ENCODE data around the gene NOVA1. TPM values are rescaled to one million over a fixed set of nuclear protein-coding genes. Genes with fewer than 3 reads are reported as not detected.
"Not testable (repeated sequence)": the region's sequence is repeated elsewhere in the genome, so short reads cannot be mapped to it uniquely, and the experiment has no call there.

Gene NOVA1, protein sequence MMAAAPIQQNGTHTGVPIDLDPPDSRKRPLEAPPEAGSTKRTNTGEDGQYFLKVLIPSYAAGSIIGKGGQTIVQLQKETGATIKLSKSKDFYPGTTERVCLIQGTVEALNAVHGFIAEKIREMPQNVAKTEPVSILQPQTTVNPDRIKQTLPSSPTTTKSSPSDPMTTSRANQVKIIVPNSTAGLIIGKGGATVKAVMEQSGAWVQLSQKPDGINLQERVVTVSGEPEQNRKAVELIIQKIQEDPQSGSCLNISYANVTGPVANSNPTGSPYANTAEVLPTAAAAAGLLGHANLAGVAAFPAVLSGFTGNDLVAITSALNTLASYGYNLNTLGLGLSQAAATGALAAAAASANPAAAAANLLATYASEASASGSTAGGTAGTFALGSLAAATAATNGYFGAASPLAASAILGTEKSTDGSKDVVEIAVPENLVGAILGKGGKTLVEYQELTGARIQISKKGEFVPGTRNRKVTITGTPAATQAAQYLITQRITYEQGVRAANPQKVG
- polyA plus RNA-seq (2013, experiment 1 of 4): 36.9 TPM
- 46.4 TPM for polyA plus RNA-seq (2013, experiment 2 of 4)
- polyA plus RNA-seq (2013, experiment 3 of 4): 34.6 TPM
- 37.8 TPM for polyA plus RNA-seq (2013, experiment 4 of 4)

- no peaks in the 10 kb centered on the region for H3K9me3 ChIP-seq (ENCODE audit: control insufficient read depth, low read length)
- H3K27ac ChIP-seq (ENCODE audit: insufficient read depth, low read depth, low read length, poor library complexity, severe bottlenecking): peak within 1 kb of the TSS; percentile 92
- H3K4me3 ChIP-seq (ENCODE audit: insufficient read depth, low read depth, low read length): peak within 1 kb of the TSS; percentile 75
- WGBS, 2 experiments: 1% methylated on average over 36 of the region's 36 CpGs
- no peaks in the 10 kb centered on the region for H3K36me3 ChIP-seq (ENCODE audit: control insufficient read depth, insufficient read depth, low read length)
- H3K27me3 ChIP-seq (ENCODE audit: control insufficient read depth, insufficient read depth, low read length, poor library complexity, severe bottlenecking): peaks cover 4% of the 10 kb centered on the region
- peaks cover 5% of the 10 kb centered on the region for H3K4me1 ChIP-seq (ENCODE audit: control insufficient read depth, insufficient read depth, low read length)
These were observed at the start of gene NOVA1 for GRCh38 chr14:26597589-26598080. TSS of gene NOVA1 (minus strand) at chr14:26598033. CDS start at chr14:26597436, 597 bp downstream.

DNA sequence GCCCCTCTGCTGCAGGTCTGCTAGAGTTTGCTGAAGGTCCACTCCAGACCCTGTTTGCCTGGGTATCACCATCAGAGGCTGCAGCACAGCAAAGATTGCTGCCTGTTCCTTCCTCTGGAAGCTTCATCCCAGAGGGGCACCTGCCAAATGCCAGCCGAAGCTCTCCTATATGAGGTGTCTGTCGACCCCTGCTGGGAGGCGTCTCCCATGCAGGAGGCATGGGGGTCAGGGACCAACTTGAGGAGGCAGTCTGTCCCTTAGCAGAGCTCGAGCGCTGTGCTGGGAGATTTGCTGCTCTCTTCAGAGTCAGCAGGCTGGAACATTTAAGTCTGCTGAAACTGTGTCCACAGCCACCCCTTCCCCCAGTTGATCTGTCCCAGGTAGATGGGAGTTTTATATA lies 47.2 kb upstream of the NOVA1 start:
- not testable (repeated sequence) for H3K4me3 ChIP-seq (ENCODE audit: insufficient read depth, low read depth, low read length); H3K27ac ChIP-seq (ENCODE audit: insufficient read depth, low read depth, low read length, poor library complexity, severe bottlenecking); H3K4me1 ChIP-seq (ENCODE audit: control insufficient read depth, insufficient read depth, low read length); H3K27me3 ChIP-seq (ENCODE audit: control insufficient read depth, insufficient read depth, low read length, poor library complexity, severe bottlenecking); H3K9me3 ChIP-seq (ENCODE audit: control insufficient read depth, low read length); H3K36me3 ChIP-seq (ENCODE audit: control insufficient read depth, insufficient read depth, low read length)
- 92 to 95% methylated on average over 5 of the region's 5 CpGs for WGBS, 2 experiments

GRCh38 chr14:26636561-26636960 lies 38.7 kb upstream of the NOVA1 start:
- Histone ChIP-seq H3K9me3 (ENCODE audit: control insufficient read depth, low read length) (no peaks in the 10 kb centered on the region), H3K4me3 (ENCODE audit: insufficient read depth, low read depth, low read length) (no peak overlapping the region), H3K27me3 (ENCODE audit: control insufficient read depth, insufficient read depth, low read length, poor library complexity, severe bottlenecking) (no peaks in the 10 kb centered on the region), H3K36me3 (ENCODE audit: control insufficient read depth, insufficient read depth, low read length) (no peaks in the 10 kb centered on the region), H3K4me1 (ENCODE audit: control insufficient read depth, insufficient read depth, low read length) (no peaks in the 10 kb centered on the region), H3K27ac (ENCODE audit: insufficient read depth, low read depth, low read length, poor library complexity, severe bottlenecking) (no peak overlapping the region)
- 83 to 86% methylated on average over 5 of the region's 5 CpGs for WGBS, 2 experiments

DNA sequence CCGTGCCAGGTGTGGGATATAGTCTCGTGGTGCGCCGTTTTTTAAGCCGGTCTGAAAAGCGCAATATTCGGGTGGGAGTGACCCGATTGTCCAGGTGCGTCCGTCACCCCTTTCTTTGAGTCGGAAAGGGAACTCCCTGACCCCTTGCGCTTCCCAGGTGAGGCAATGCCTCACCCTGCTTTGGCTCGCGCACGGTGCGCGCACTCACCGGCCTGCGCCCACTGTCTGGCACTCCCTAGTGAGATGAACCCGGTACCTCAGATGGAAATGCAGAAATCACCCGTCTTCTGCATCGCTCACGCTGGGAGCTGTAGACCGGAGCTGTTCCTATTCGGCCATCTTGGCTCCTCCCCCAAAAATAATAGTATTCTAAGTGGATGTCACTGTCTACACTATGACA lies 37.1 kb upstream of the NOVA1 start:
- not testable (repeated sequence) for H3K27ac ChIP-seq (ENCODE audit: insufficient read depth, low read depth, low read length, poor library complexity, severe bottlenecking); H3K9me3 ChIP-seq (ENCODE audit: control insufficient read depth, low read length); H3K36me3 ChIP-seq (ENCODE audit: control insufficient read depth, insufficient read depth, low read length); H3K4me1 ChIP-seq (ENCODE audit: control insufficient read depth, insufficient read depth, low read length); H3K27me3 ChIP-seq (ENCODE audit: control insufficient read depth, insufficient read depth, low read length, poor library complexity, severe bottlenecking); H3K4me3 ChIP-seq (ENCODE audit: insufficient read depth, low read depth, low read length)
- 84 to 88% methylated on average over 23 to 24 of the region's 25 CpGs for WGBS, 2 experiments

DNA sequence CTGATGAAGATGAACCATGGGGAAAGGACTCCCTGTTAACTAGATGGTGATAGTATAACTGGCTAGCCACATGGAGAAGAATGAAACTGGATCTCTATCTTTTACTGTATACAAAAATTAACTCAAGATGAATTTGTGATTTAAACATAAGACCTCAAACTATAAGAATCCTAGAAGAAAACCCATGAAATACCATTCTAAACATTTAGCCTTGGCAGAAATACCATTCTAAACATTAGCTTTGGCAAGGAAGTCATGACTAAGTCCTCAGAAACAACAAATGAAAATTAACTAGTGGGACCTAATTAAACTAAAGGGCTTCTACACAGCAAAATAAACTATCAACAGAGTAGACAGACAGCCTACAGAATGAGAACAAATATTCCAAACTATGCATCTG lies 28.4 kb upstream of the NOVA1 start:
- Histone ChIP-seq H3K4me1 (ENCODE audit: control insufficient read depth, insufficient read depth, low read length) (peaks cover 4% of the 10 kb centered on the region), H3K9me3 (ENCODE audit: control insufficient read depth, low read length) (no peaks in the 10 kb centered on the region), H3K27ac (ENCODE audit: insufficient read depth, low read depth, low read length, poor library complexity, severe bottlenecking) (no peak overlapping the region), H3K27me3 (ENCODE audit: control insufficient read depth, insufficient read depth, low read length, poor library complexity, severe bottlenecking) (no peaks in the 10 kb centered on the region), H3K36me3 (ENCODE audit: control insufficient read depth, insufficient read depth, low read length) (no peaks in the 10 kb centered on the region), H3K4me3 (ENCODE audit: insufficient read depth, low read depth, low read length) (no peak overlapping the region)

- H3K27ac ChIP-seq (ENCODE audit: insufficient read depth, low read depth, low read length, poor library complexity, severe bottlenecking): no peak overlapping the region
- WGBS, 2 experiments: 86 to 90% methylated on average over 1 of the region's 1 CpG
- no peaks in the 10 kb centered on the region for H3K9me3 ChIP-seq (ENCODE audit: control insufficient read depth, low read length)
- H3K4me3 ChIP-seq (ENCODE audit: insufficient read depth, low read depth, low read length): no peak overlapping the region
- no peaks in the 10 kb centered on the region for H3K27me3 ChIP-seq (ENCODE audit: control insufficient read depth, insufficient read depth, low read length, poor library complexity, severe bottlenecking)
- no peaks in the 10 kb centered on the region for H3K36me3 ChIP-seq (ENCODE audit: control insufficient read depth, insufficient read depth, low read length)
- peaks cover 4% of the 10 kb centered on the region for H3K4me1 ChIP-seq (ENCODE audit: control insufficient read depth, insufficient read depth, low read length)
These were observed 24.8 kb upstream of the NOVA1 start for GRCh38 chr14:26622611-26623010.

- H3K36me3 ChIP-seq (ENCODE audit: control insufficient read depth, insufficient read depth, low read length): no peaks in the 10 kb centered on the region
- H3K27ac ChIP-seq (ENCODE audit: insufficient read depth, low read depth, low read length, poor library complexity, severe bottlenecking): no peak overlapping the region
- peaks cover 4% of the 10 kb centered on the region for H3K4me1 ChIP-seq (ENCODE audit: control insufficient read depth, insufficient read depth, low read length)
- no peak overlapping the region for H3K4me3 ChIP-seq (ENCODE audit: insufficient read depth, low read depth, low read length)
- H3K9me3 ChIP-seq (ENCODE audit: control insufficient read depth, low read length): no peaks in the 10 kb centered on the region
- H3K27me3 ChIP-seq (ENCODE audit: control insufficient read depth, insufficient read depth, low read length, poor library complexity, severe bottlenecking): no peaks in the 10 kb centered on the region
- WGBS, 2 experiments: 87 to 100% methylated on average over 2 of the region's 2 CpGs
These were observed 24.2 kb upstream of the NOVA1 start for GRCh38 chr14:26621807-26622560.

DNA sequence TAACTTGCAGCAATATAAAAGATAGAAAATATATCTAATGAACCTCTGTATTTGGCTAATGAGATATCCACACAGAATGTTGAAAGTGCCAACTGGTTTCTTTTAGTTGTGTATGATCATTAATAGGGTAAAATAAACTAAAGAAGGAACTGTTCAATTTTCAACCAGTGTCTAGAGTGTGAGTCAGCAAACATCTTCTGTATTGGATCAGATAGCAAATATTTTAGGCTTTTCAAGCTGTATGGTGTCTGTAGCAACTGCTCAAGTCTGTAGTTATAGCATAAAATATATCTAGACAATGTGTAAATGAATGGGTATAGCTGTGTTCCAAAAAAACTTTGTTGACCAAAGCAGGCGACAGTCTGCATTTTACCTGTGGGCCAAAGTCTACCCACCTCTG lies 23.5 kb upstream of the NOVA1 start:
- Histone ChIP-seq H3K27ac (ENCODE audit: insufficient read depth, low read depth, low read length, poor library complexity, severe bottlenecking) (no peak overlapping the region), H3K4me1 (ENCODE audit: control insufficient read depth, insufficient read depth, low read length) (peaks cover 4% of the 10 kb centered on the region), H3K9me3 (ENCODE audit: control insufficient read depth, low read length) (no peaks in the 10 kb centered on the region), H3K4me3 (ENCODE audit: insufficient read depth, low read depth, low read length) (no peak overlapping the region), H3K27me3 (ENCODE audit: control insufficient read depth, insufficient read depth, low read length, poor library complexity, severe bottlenecking) (no peaks in the 10 kb centered on the region), H3K36me3 (ENCODE audit: control insufficient read depth, insufficient read depth, low read length) (no peaks in the 10 kb centered on the region)
- WGBS, 2 experiments: 90 to 100% methylated on average over 1 of the region's 1 CpG

DNA sequence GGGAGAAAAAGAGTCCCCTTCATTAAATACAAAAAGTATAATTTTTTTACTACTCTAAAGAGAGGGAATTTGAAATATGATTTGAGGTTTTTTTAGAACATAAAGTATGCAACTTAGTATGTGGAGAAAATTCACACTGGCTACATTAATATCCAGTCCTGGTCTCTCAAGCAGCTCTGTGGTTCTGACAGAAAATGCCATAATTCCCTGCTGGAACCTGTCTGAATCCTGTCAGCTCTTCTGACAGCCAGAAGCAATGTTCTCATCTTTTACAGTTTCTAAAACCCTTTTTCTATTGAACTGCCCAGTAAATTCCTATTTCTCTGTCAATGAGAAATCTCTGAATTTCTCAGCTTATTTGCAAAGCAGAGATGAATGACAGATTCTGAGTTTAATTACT lies 13.4 kb upstream of the NOVA1 start:
- H3K9me3 ChIP-seq (ENCODE audit: control insufficient read depth, low read length): no peaks in the 10 kb centered on the region
- no peaks in the 10 kb centered on the region for H3K4me1 ChIP-seq (ENCODE audit: control insufficient read depth, insufficient read depth, low read length)
- no peak overlapping the region for H3K27ac ChIP-seq (ENCODE audit: insufficient read depth, low read depth, low read length, poor library complexity, severe bottlenecking)
- no peaks in the 10 kb centered on the region for H3K27me3 ChIP-seq (ENCODE audit: control insufficient read depth, insufficient read depth, low read length, poor library complexity, severe bottlenecking)
- no peaks in the 10 kb centered on the region for H3K36me3 ChIP-seq (ENCODE audit: control insufficient read depth, insufficient read depth, low read length)
- H3K4me3 ChIP-seq (ENCODE audit: insufficient read depth, low read depth, low read length): no peak overlapping the region

- Histone ChIP-seq H3K9me3 (ENCODE audit: control insufficient read depth, low read length) (no peaks in the 10 kb centered on the region), H3K4me3 (ENCODE audit: insufficient read depth, low read depth, low read length) (no peak overlapping the region), H3K27me3 (ENCODE audit: control insufficient read depth, insufficient read depth, low read length, poor library complexity, severe bottlenecking) (no peaks in the 10 kb centered on the region), H3K4me1 (ENCODE audit: control insufficient read depth, insufficient read depth, low read length) (no peaks in the 10 kb centered on the region), H3K27ac (ENCODE audit: insufficient read depth, low read depth, low read length, poor library complexity, severe bottlenecking) (no peak overlapping the region), H3K36me3 (ENCODE audit: control insufficient read depth, insufficient read depth, low read length) (no peaks in the 10 kb centered on the region)
- 95 to 97% methylated on average over 3 of the region's 3 CpGs for WGBS, 2 experiments
These were observed 9.0 kb upstream of the NOVA1 start for GRCh38 chr14:26606729-26607312.

Measured in ectodermal cell (in vitro differentiated cells).